ENCODE measurements around the gene SLC4A9.

DNA sequence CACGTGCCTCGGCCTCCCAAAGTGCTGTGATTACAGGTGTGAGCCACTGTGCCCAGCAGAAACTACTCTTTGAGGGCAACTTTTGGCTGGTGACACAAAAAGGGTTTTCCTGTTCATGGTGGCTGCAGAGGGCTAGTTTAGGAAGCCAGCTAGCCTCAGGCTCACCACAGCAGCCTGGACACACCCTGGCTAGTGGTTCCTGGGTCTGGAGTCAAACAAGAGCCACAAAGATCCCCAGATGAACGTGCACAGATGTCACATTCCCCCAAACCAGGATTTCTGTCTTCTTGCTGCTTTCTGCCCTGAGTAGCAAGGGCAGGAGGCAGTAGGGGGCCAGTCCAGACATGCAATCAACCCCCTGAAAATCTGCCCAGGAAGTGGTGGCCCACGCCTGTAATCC lies 20.4 kb upstream of the SLC4A9 start:
- TF ChIP-seq, protein P1, sequence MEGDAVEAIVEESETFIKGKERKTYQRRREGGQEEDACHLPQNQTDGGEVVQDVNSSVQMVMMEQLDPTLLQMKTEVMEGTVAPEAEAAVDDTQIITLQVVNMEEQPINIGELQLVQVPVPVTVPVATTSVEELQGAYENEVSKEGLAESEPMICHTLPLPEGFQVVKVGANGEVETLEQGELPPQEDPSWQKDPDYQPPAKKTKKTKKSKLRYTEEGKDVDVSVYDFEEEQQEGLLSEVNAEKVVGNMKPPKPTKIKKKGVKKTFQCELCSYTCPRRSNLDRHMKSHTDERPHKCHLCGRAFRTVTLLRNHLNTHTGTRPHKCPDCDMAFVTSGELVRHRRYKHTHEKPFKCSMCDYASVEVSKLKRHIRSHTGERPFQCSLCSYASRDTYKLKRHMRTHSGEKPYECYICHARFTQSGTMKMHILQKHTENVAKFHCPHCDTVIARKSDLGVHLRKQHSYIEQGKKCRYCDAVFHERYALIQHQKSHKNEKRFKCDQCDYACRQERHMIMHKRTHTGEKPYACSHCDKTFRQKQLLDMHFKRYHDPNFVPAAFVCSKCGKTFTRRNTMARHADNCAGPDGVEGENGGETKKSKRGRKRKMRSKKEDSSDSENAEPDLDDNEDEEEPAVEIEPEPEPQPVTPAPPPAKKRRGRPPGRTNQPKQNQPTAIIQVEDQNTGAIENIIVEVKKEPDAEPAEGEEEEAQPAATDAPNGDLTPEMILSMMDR (IDR thresholded peaks at IDR 0.05; ENCODE audit: low read length), result no peak
- TF ChIP-seq EZH2 (IDR thresholded peaks at IDR 0.05; ENCODE audit: borderline replicate concordance, low read length), result no peak
